H1 (cell line): ENCODE results near the gene ACKR3. TPM values are rescaled to one million over a fixed set of nuclear protein-coding genes. Genes with fewer than 3 reads are reported as not detected.

Experiments
- CTCF ChIA-PET: fragments of 300-600 bp; sonication (Branson Sonifier 250); formaldehyde crosslinking; loops from one replicate; lab custom pipeline; 2021; ENCODE audit not compliant: partially characterized antibody; lab: Charles Lee
- POLR2A ChIA-PET: fragments of 300-600 bp; sonication (Branson Sonifier 250); formaldehyde crosslinking; loops from one replicate; lab custom pipeline; 2021; ENCODE audit warnings: inconsistent platforms; ENCODE audit not compliant: partially characterized antibody; lab: Charles Lee
- DNase-seq, 2 experiments: peaks; one replicate each; pipeline versions ENCODE4 v3.0.0 to v3.0.0-alpha.2; 2010 to 2022; ENCODE audit warnings: low spot score in 2 of 2, low read depth in 1 of 2, mixed read lengths in 1 of 2
- FAIRE-seq: peaks from 2 replicates; lab custom pipeline; 2011; peaks lifted over from hg19 to GRCh38; lab: Jason Lieb, UNC
- H2AFZ ChIP-seq: 2 replicates; pipeline ENCODE4 v1.8.1; 2012; ENCODE audit warnings: low read length, inconsistent platforms
- H2AK5ac ChIP-seq: 2 replicates; pipeline ENCODE4 v1.6.1; 2013; ENCODE audit warnings: low read depth, low read length
- H2BK120ac ChIP-seq: replicated peaks from 2 replicates; pipeline ENCODE3; 2013; ENCODE audit warnings: low read depth, low read length, inconsistent platforms
- H2BK12ac ChIP-seq: 2 replicates; pipeline ENCODE4 v1.6.1; 2013; ENCODE audit warnings: low read depth, low read length
- H2BK15ac ChIP-seq: 2 replicates; pipeline ENCODE4 v1.6.1; 2013; ENCODE audit warnings: low read length
- H2BK20ac ChIP-seq: 2 replicates; pipeline ENCODE4 v1.6.1; 2013; ENCODE audit warnings: low read length
- H2BK5ac ChIP-seq: 2 replicates; pipeline ENCODE4 v1.6.1; 2013; ENCODE audit warnings: low read depth, low read length
- H3K14ac ChIP-seq: 2 replicates; pipeline ENCODE4 v1.6.1; 2013; ENCODE audit warnings: inconsistent platforms; ENCODE audit not compliant: insufficient read length
- H3K18ac ChIP-seq: 2 replicates; pipeline ENCODE4 v1.6.1; 2013; ENCODE audit warnings: low read length; ENCODE audit errors: extremely low read depth
- H3K23ac ChIP-seq: 2 replicates; pipeline ENCODE4 v1.6.1; 2013; ENCODE audit warnings: inconsistent platforms; ENCODE audit not compliant: insufficient read length
- H3K23me2 ChIP-seq: 2 replicates; pipeline ENCODE4 v1.6.1; 2013; ENCODE audit warnings: low read depth, low read length
- H3K27ac ChIP-seq: 2 replicates; pipeline ENCODE4 v1.6.1; 2011; ENCODE audit warnings: low read depth, low read length, inconsistent platforms
- H3K27me3 ChIP-seq, 4 experiments: replicated peaks in 1 of 4; 1 replicate in 1 of 4; 2 replicates in 3 of 4; pipeline versions ENCODE4 v1.6.1 to v1.8.1; 2011 to 2013; ENCODE audit warnings: low read length in 3 of 4, mild to moderate bottlenecking in 3 of 4, inconsistent platforms in 2 of 4, mixed read lengths in 2 of 4, moderate library complexity in 1 of 4; ENCODE audit not compliant: control insufficient read depth in 3 of 4, insufficient read depth in 3 of 4; ENCODE audit errors: extremely low read depth in 1 of 4
- H3K36me3 ChIP-seq, 4 experiments: 2 replicates each; pipeline versions ENCODE4 v1.6.1 to v1.8.1; 2011 to 2013; ENCODE audit warnings: mild to moderate bottlenecking in 4 of 4, low read length in 3 of 4, moderate library complexity in 2 of 4, control low read depth in 1 of 4, inconsistent platforms in 1 of 4; ENCODE audit not compliant: insufficient read depth in 4 of 4, control insufficient read depth in 2 of 4
- H3K4ac ChIP-seq: replicated peaks from 2 replicates; pipeline ENCODE3; 2013; ENCODE audit warnings: low read length, low read depth, mixed read lengths, inconsistent platforms; ENCODE audit not compliant: insufficient read length
- H3K4me1 ChIP-seq, 4 experiments: replicated peaks in 1 of 4; 1 replicate in 1 of 4; 2 replicates in 3 of 4; pipeline versions ENCODE4 v1.6.1 to v1.8.1; 2011 to 2013; ENCODE audit warnings: low read length in 3 of 4, inconsistent platforms in 2 of 4, mixed read lengths in 1 of 4; ENCODE audit not compliant: insufficient read depth in 4 of 4, control insufficient read depth in 3 of 4
- H3K4me2 ChIP-seq, 2 experiments: 2 replicates each; pipeline versions ENCODE4 v1.6.1 to v1.8.1; 2011 to 2013; ENCODE audit warnings: low read depth in 2 of 2, low read length in 2 of 2, control low read depth in 1 of 2, inconsistent platforms in 1 of 2, mild to moderate bottlenecking in 1 of 2; ENCODE audit not compliant: insufficient read depth in 1 of 2
- H3K4me3 ChIP-seq, 4 experiments: fragments of 200-600, 300-600 bp in 1 of 4; sonication (generic), shearing (Covaris generic), sonication (Bioruptor Twin) in 1 of 4; 2 replicates each; pipeline versions ENCODE4 v1.5.1 to v1.8.1; 2011 to 2016; ENCODE audit warnings: low read length in 4 of 4, low read depth in 3 of 4, control low read depth in 2 of 4, inconsistent platforms in 2 of 4, mild to moderate bottlenecking in 2 of 4, mixed read lengths in 1 of 4, moderate library complexity in 1 of 4; ENCODE audit not compliant: insufficient read depth in 2 of 4; ENCODE audit errors: extremely low read depth in 1 of 4
- H3K56ac ChIP-seq: replicated peaks from 2 replicates; pipeline ENCODE3; 2013; ENCODE audit warnings: low read depth, mild to moderate bottlenecking, mixed read lengths, low read length, inconsistent platforms; ENCODE audit not compliant: insufficient read length
- H3K79me1 ChIP-seq: 2 replicates; pipeline ENCODE4 v1.6.1; 2013; ENCODE audit warnings: low read depth, low read length, control low read depth
- H3K79me2 ChIP-seq, 2 experiments: 2 replicates each; pipeline versions ENCODE4 v1.6.1 to v1.8.1; 2012 to 2013; ENCODE audit warnings: low read length in 2 of 2, mild to moderate bottlenecking in 2 of 2, inconsistent platforms in 1 of 2; ENCODE audit not compliant: insufficient read depth in 2 of 2, control insufficient read depth in 1 of 2
- H3K9ac ChIP-seq, 4 experiments: replicated peaks in 1 of 4; 1 replicate in 1 of 4; 2 replicates in 3 of 4; pipeline versions ENCODE4 v1.6.1 to v1.8.1; 2011 to 2013; ENCODE audit warnings: low read depth in 3 of 4, low read length in 3 of 4, control low read depth in 2 of 4, mild to moderate bottlenecking in 2 of 4, moderate library complexity in 2 of 4, inconsistent platforms in 1 of 4; ENCODE audit errors: extremely low read depth in 1 of 4
- H3K9me3 ChIP-seq, 2 experiments: 2 replicates each; pipeline versions ENCODE4 v1.6.1 to v1.8.1; 2012 to 2013; ENCODE audit warnings: mild to moderate bottlenecking in 2 of 2, moderate library complexity in 2 of 2, control low read depth in 1 of 2, inconsistent platforms in 1 of 2, low read depth in 1 of 2, low read length in 1 of 2, mixed read lengths in 1 of 2; ENCODE audit not compliant: insufficient read depth in 2 of 2
- H4K20me1 ChIP-seq, 2 experiments: replicated peaks in 1 of 2; 2 replicates each; pipeline versions ENCODE3 to v1.8.1; 2011 to 2013; ENCODE audit warnings: inconsistent platforms in 2 of 2, low read length in 2 of 2, mild to moderate bottlenecking in 1 of 2; ENCODE audit not compliant: insufficient read depth in 2 of 2, control insufficient read depth in 1 of 2
- H4K5ac ChIP-seq: 2 replicates; pipeline ENCODE4 v1.6.1; 2013; ENCODE audit warnings: low read length, low read depth, mixed read lengths, inconsistent platforms; ENCODE audit not compliant: insufficient read length
- H4K8ac ChIP-seq: 2 replicates; pipeline ENCODE4 v1.8.0; 2013; ENCODE audit warnings: mild to moderate bottlenecking, moderate library complexity, low read length, inconsistent platforms; ENCODE audit not compliant: insufficient read depth; ENCODE audit errors: extremely low read depth
- H4K91ac ChIP-seq: replicated peaks from 2 replicates; pipeline ENCODE3; 2013; ENCODE audit warnings: low read length, mixed read lengths, inconsistent platforms; ENCODE audit not compliant: insufficient read length
- ASH2L ChIP-seq: fragments of 200-600, 300-600 bp; sonication (generic); IDR thresholded peaks from one replicate; pipeline ENCODE4 v1.7.1; 2017; ENCODE audit warnings: low read length
- EGR1 ChIP-seq: IDR thresholded peaks from 2 replicates; pipeline ENCODE4 v1.6.1; 2011; ENCODE audit warnings: low read depth, low read length, borderline replicate concordance
- GTF2F1 ChIP-seq: IDR thresholded peaks from 2 replicates; pipeline ENCODE4 v1.6.1; 2012; ENCODE audit warnings: low read depth, low read length, improper control_type of control experiment, borderline replicate concordance
- JUND ChIP-seq: IDR thresholded peaks from 2 replicates; pipeline ENCODE4 v1.6.1; 2011; ENCODE audit warnings: mild to moderate bottlenecking, improper control_type of control experiment, low read length
- MAFK ChIP-seq: IDR thresholded peaks from 2 replicates; pipeline ENCODE4 v1.6.1; 2012; ENCODE audit warnings: low read depth, mild to moderate bottlenecking, improper control_type of control experiment, low read length
- RAD21 ChIP-seq, 2 experiments: IDR thresholded peaks in 1 of 2; conservative IDR thresholded peaks in 1 of 2; 2 replicates each; pipeline ENCODE4 v1.6.1; 2011; ENCODE audit warnings: low read depth in 2 of 2, low read length in 2 of 2, improper control_type of control experiment in 1 of 2, inconsistent platforms in 1 of 2, mild to moderate bottlenecking in 1 of 2, moderate library complexity in 1 of 2
- RFX5 ChIP-seq: IDR thresholded peaks from 2 replicates; pipeline ENCODE4 v1.6.1; 2011; ENCODE audit warnings: low read depth, low read length, improper control_type of control experiment, borderline replicate concordance
- SAP30 ChIP-seq: fragments of 300-600 bp; sonication (generic); IDR thresholded peaks from 2 replicates; pipeline ENCODE4 v1.7.1; 2012; ENCODE audit warnings: low read length, moderate library complexity, mild to moderate bottlenecking, inconsistent platforms; ENCODE audit not compliant: insufficient read depth, insufficient replicate concordance
- SIX5 ChIP-seq: IDR thresholded peaks from 2 replicates; pipeline ENCODE4 v1.6.1; 2011; ENCODE audit warnings: mild to moderate bottlenecking, low read depth, low read length
- SUZ12 ChIP-seq: fragments of 200-600 bp; sonication (generic); IDR thresholded peaks from 2 replicates; pipeline ENCODE4 v1.6.1; 2012; ENCODE audit warnings: mild to moderate bottlenecking, inconsistent platforms, low read length, moderate library complexity, mixed read lengths
- TCF12 ChIP-seq: IDR thresholded peaks from 2 replicates; pipeline ENCODE4 v1.6.1; 2011; ENCODE audit warnings: low read depth, mild to moderate bottlenecking, low read length
- WGBS, 2 experiments: shearing (Covaris generic) in 1 of 2; methylation state at CpG; one replicate each; pipeline versions ENCODE4 v1.1.6 to v1.1.7; 2013 to 2015; ENCODE audit warnings: low lambda C conversion rate in 2 of 2, mixed read lengths in 2 of 2, inconsistent platforms in 1 of 2, low coverage in 1 of 2, missing lambda C conversion rate in 1 of 2; ENCODE audit not compliant: insufficient replicate concordance in 2 of 2, insufficient coverage in 1 of 2, insufficient read length in 1 of 2; ENCODE audit errors: extremely low coverage in 1 of 2, missing lambda C conversion rate in 1 of 2; 5-methylcytosine and 5-hydroxymethylcytosine counted together
- polyA plus RNA-seq, 7 experiments: library from polyadenylated mRNA; depleted of rRNA in 3 of 7; stranded (reverse) in 5 of 7; unstranded in 2 of 7; fragments of >200 nt in 5 of 7; fragments of 200-250 nt in 2 of 7; gene quantifications; 1 replicate in 5 of 7; 2 replicates in 1 of 7; 4 replicates in 1 of 7; pipeline versions ENCODE4 v1.2.1 to v1.2.3, GENCODE V29; 2011 to 2013; ENCODE audit warnings: missing spikeins in 2 of 7, mixed read lengths in 2 of 7
- total RNA-seq: library from RNA; stranded (reverse); fragmentation: NEBNext Ultra II Directional; extraction: Animal tissue kit (Norgen Biotek cat#: 25700); gene quantifications from 2 replicates; pipeline ENCODE4 v1.2.1, GENCODE V29; 2021

ACKR3 gene
- total and polyA plus RNA-seq, 2 of the 8 experiments (the other 6 are each of a cell fraction or from before 2014, with no cell fraction given), result 1.4 to 24.4 TPM

GRCh38 chr2:236577481-236578410, 8.1 kb downstream of the ACKR3 start:
- Histone ChIP-seq H3K9ac (no peak overlapping the region), H2AK5ac (0 out of 2 replicates have a peak overlapping the region, but pooled peaks have one; percentile 75), H3K4me3 (no peak overlapping the region), H2BK5ac (peak overlapping the region; percentile 12; the same call in 1 of the 2 replicates), H4K91ac (peak overlapping the region; percentile 11), H3K36me3 (peaks cover 0 to 3% (median 0%) of the 10 kb centered on the region in 4 experiments; a peak in 1 of 8 replicates), H2BK20ac (no peak overlapping the region), H3K23ac (no peak overlapping the region), H3K27me3 (no peaks in the 10 kb centered on the region), H4K8ac (peak overlapping the region; percentile 11; the same call in 1 of the 2 replicates), H3K56ac (no peak overlapping the region), H3K4ac (no peak overlapping the region), H3K27ac (no peak overlapping the region), H2BK15ac (no peak overlapping the region), H2AFZ (no peak overlapping the region), H3K79me1 (no peaks in the 10 kb centered on the region), H2BK12ac (no peak overlapping the region), H2BK120ac (no peak overlapping the region), H4K20me1 (no peaks in the 10 kb centered on the region), H3K9me3 (no peaks in the 10 kb centered on the region), H3K4me2 (no peak overlapping the region), H3K14ac (no peak overlapping the region), H3K4me1 (peaks cover 0 to 10% (median 5%) of the 10 kb centered on the region in 4 experiments; a peak in 5 of 7 replicates), H3K23me2 (peaks cover 3% of the 10 kb centered on the region; the same call in 1 of the 2 replicates), H3K79me2 (no peaks in the 10 kb centered on the region), H3K18ac (peak overlapping the region; percentile 78; the same call in 1 of the 2 replicates), H4K5ac (no peak overlapping the region)
- CTCF ChIA-PET, result interaction anchor here (0.6 to 2.1 kb wide), 10 partner anchors 8 to 451 kb away, joined by 3 to 6 read pairs (median 4); partner anchors contain the start of gene ACKR3
- FAIRE-seq (no peak), DNase-seq (no peak)
- WGBS, 2 experiments, result 90% methylated on average over 22 of the region's 22 CpGs; no CpG with 5 or more reads in 1 of the 2 experiments
- POLR2A ChIA-PET, result interaction anchor here (1.4 kb wide), 1 partner anchor 8 kb away, joined by 5 read pairs; the partner anchor contains the start of gene ACKR3
- TF ChIP-seq ASH2L, result no peak
- no peak for TF ChIP-seq MAFK
- no peak for TF ChIP-seq SIX5
- no peak for TF ChIP-seq SUZ12
- TF ChIP-seq RFX5, result no peak
- no peak for TF ChIP-seq GTF2F1
- TF ChIP-seq EGR1, result no peak
- no peak for TF ChIP-seq TCF12
- TF ChIP-seq SAP30, result no peak
- no peak for TF ChIP-seq RAD21 (IDR thresholded peaks at IDR 0.05 in 1 of 2, conservative IDR thresholded peaks at IDR 0.05 in 1 of 2; ENCODE audit: low read depth in 2 of 2, low read length in 2 of 2)
- no peak for TF ChIP-seq JUND
